H9 (cell line): ENCODE measurements around the gene MLKL. TPM values are rescaled to one million over a fixed set of nuclear protein-coding genes. Genes with fewer than 3 reads are reported as not detected.

Experiments used
- DNase-seq: peaks from one replicate; pipeline ENCODE4 v3.0.0-alpha.2; 2017
- H2AFZ ChIP-seq: one replicate; pipeline ENCODE4 v1.6.1; 2013; ENCODE audit warnings: mild to moderate bottlenecking, low read length, control low read depth, moderate library complexity
- H2AK5ac ChIP-seq: 2 replicates; pipeline ENCODE4 v1.6.1; 2013; ENCODE audit warnings: low read length, control low read depth, mixed read lengths; ENCODE audit not compliant: insufficient read length
- H2BK120ac ChIP-seq: one replicate; pipeline ENCODE4 v1.6.1; 2013; ENCODE audit warnings: low read depth, mild to moderate bottlenecking, low read length, control low read depth, inconsistent platforms; ENCODE audit not compliant: poor library complexity, severe bottlenecking
- H2BK12ac ChIP-seq: 2 replicates; pipeline ENCODE4 v1.6.1; 2013; ENCODE audit warnings: low read length, control low read depth, mixed read lengths, low read depth; ENCODE audit not compliant: insufficient read length
- H2BK15ac ChIP-seq: 2 replicates; pipeline ENCODE4 v1.6.1; 2013; ENCODE audit warnings: low read depth, low read length, control low read depth
- H2BK20ac ChIP-seq: one replicate; pipeline ENCODE4 v1.6.1; 2013; ENCODE audit warnings: low read depth, mild to moderate bottlenecking, low read length, control low read depth, inconsistent platforms; ENCODE audit not compliant: poor library complexity, severe bottlenecking
- H2BK5ac ChIP-seq: 2 replicates; pipeline ENCODE4 v1.6.1; 2013; ENCODE audit warnings: low read length, control low read depth, mixed read lengths; ENCODE audit not compliant: insufficient read length
- H3K14ac ChIP-seq: 2 replicates; pipeline ENCODE4 v1.6.1; 2013; ENCODE audit warnings: low read length, control low read depth; ENCODE audit not compliant: insufficient read depth
- H3K18ac ChIP-seq: 2 replicates; pipeline ENCODE4 v1.6.1; 2013; ENCODE audit warnings: low read depth, mild to moderate bottlenecking, mixed read lengths, low read length, control low read depth; ENCODE audit not compliant: insufficient read length
- H3K23ac ChIP-seq: 2 replicates; pipeline ENCODE4 v1.6.1; 2013; ENCODE audit warnings: low read length, control low read depth, mixed read lengths, low read depth; ENCODE audit not compliant: insufficient read length
- H3K23me2 ChIP-seq: 2 replicates; pipeline ENCODE4 v1.6.1; 2013; ENCODE audit warnings: low read depth, mild to moderate bottlenecking, mixed read lengths, low read length, control low read depth; ENCODE audit not compliant: insufficient read length, poor library complexity, severe bottlenecking
- H3K27ac ChIP-seq: 2 replicates; pipeline ENCODE4 v1.5.1; 2013; ENCODE audit warnings: low read length, control low read depth, mixed read lengths, low read depth; ENCODE audit not compliant: insufficient read length
- H3K27me3 ChIP-seq: 2 replicates; pipeline ENCODE4 v1.6.1; 2013; ENCODE audit warnings: low read length, control low read depth, inconsistent platforms; ENCODE audit not compliant: insufficient read depth
- H3K4ac ChIP-seq: 2 replicates; pipeline ENCODE4 v1.6.1; 2013; ENCODE audit warnings: low read depth, mild to moderate bottlenecking, control low read depth, inconsistent platforms, low read length, moderate library complexity
- H3K4me1 ChIP-seq: 2 replicates; pipeline ENCODE4 v1.6.1; 2013; ENCODE audit warnings: low read length, control low read depth, inconsistent platforms; ENCODE audit not compliant: insufficient read depth
- H3K4me2 ChIP-seq: 2 replicates; pipeline ENCODE4 v1.6.1; 2013; ENCODE audit warnings: low read length, control low read depth, mixed read lengths; ENCODE audit not compliant: insufficient read length, insufficient read depth
- H3K56ac ChIP-seq: 2 replicates; pipeline ENCODE4 v1.6.1; 2013; ENCODE audit warnings: low read depth, mild to moderate bottlenecking, mixed read lengths, low read length, control low read depth; ENCODE audit not compliant: insufficient read length
- H3K79me1 ChIP-seq: 2 replicates; pipeline ENCODE4 v1.6.1; 2013; ENCODE audit warnings: low read depth, mild to moderate bottlenecking, moderate library complexity, low read length, control low read depth, inconsistent platforms; ENCODE audit not compliant: insufficient read depth, poor library complexity, severe bottlenecking
- H3K79me2 ChIP-seq: 2 replicates; pipeline ENCODE4 v1.6.1; 2013; ENCODE audit warnings: low read length, control low read depth, inconsistent platforms; ENCODE audit not compliant: insufficient read depth
- H3K9ac ChIP-seq: 2 replicates; pipeline ENCODE4 v1.6.1; 2013; ENCODE audit warnings: low read length, control low read depth, mixed read lengths; ENCODE audit not compliant: insufficient read length; ENCODE audit errors: extremely low read depth
- H3K9me3 ChIP-seq: one replicate; pipeline ENCODE4 v1.6.1; 2013; ENCODE audit warnings: low read depth, low read length, inconsistent platforms; ENCODE audit not compliant: control insufficient read depth
- H3T11ph ChIP-seq: one replicate; pipeline ENCODE4 v1.6.1; 2013; ENCODE audit warnings: mild to moderate bottlenecking, low read length, control low read depth, inconsistent platforms
- H4K20me1 ChIP-seq: one replicate; pipeline ENCODE4 v1.6.1; 2013; ENCODE audit not compliant: control insufficient read depth, insufficient read length, insufficient read depth
- H4K5ac ChIP-seq: 2 replicates; pipeline ENCODE4 v1.6.1; 2013; ENCODE audit warnings: low read depth, mild to moderate bottlenecking, mixed read lengths, low read length, control low read depth; ENCODE audit not compliant: insufficient read length
- H4K8ac ChIP-seq: replicated peaks from 2 replicates; pipeline ENCODE4 v1.6.1; 2013; ENCODE audit warnings: low read length, control low read depth, mixed read lengths, low read depth; ENCODE audit not compliant: insufficient read length
- H4K91ac ChIP-seq: 2 replicates; pipeline ENCODE4 v1.6.1; 2013; ENCODE audit warnings: low read depth, mild to moderate bottlenecking, moderate library complexity, mixed read lengths, low read length, control low read depth; ENCODE audit not compliant: insufficient read length
- H3K27ac Mint-ChIP-seq, 3 experiments: 2 replicates in 2 of 3; 3 replicates in 1 of 3; pipeline ENCODE4 v1.8.0; 2020 to 2021; ENCODE audit warnings: mixed read lengths in 3 of 3, mild to moderate bottlenecking in 1 of 3, moderate library complexity in 1 of 3
- H3K27me3 Mint-ChIP-seq: 2 replicates; pipeline ENCODE4 v1.8.0; 2021; ENCODE audit warnings: low read depth, mild to moderate bottlenecking, moderate library complexity, mixed read lengths
- H3K36me3 Mint-ChIP-seq, 3 experiments: 2 replicates in 2 of 3; 3 replicates in 1 of 3; pipeline ENCODE4 v1.8.0; 2020 to 2021; ENCODE audit warnings: low read depth in 3 of 3, mixed read lengths in 3 of 3; ENCODE audit not compliant: insufficient read depth in 1 of 3
- H3K4me1 Mint-ChIP-seq, 2 experiments: 2 replicates each; pipeline ENCODE4 v1.8.0; 2020; ENCODE audit warnings: mixed read lengths in 2 of 2
- H3K4me3 Mint-ChIP-seq, 2 experiments: 2 replicates in 1 of 2; 3 replicates in 1 of 2; pipeline ENCODE4 v1.8.0; 2020 to 2021; ENCODE audit warnings: mild to moderate bottlenecking in 2 of 2, mixed read lengths in 2 of 2, moderate library complexity in 1 of 2
- H3K9me3 Mint-ChIP-seq, 2 experiments: 2 replicates in 1 of 2; 3 replicates in 1 of 2; pipeline ENCODE4 v1.8.0; 2020; ENCODE audit warnings: mild to moderate bottlenecking in 2 of 2, mixed read lengths in 2 of 2, moderate library complexity in 1 of 2
- WGBS: extraction: QIAGEN DNeasy Blood & Tissue Kit; methylation state at CpG from one replicate; pipeline ENCODE4 v1.1.7; 2013; ENCODE audit warnings: missing lambda C conversion rate, low lambda C conversion rate, mixed read lengths; ENCODE audit not compliant: insufficient read length; ENCODE audit errors: extremely low coverage; 5-methylcytosine and 5-hydroxymethylcytosine counted together
- total RNA-seq: library from RNA; stranded (reverse); gene quantifications from 2 replicates; pipeline ENCODE4 v1.2.1, GENCODE V29; 2021
- TF ChIP-seq, protein P1 (sequence below): fragments of 200-600 bp; sonication (generic); conservative IDR thresholded peaks from 3 replicates; pipeline ENCODE4 v1.8.0; 2021; ENCODE audit warnings: antibody characterized with exemption, mild to moderate bottlenecking

MLKL gene
- total RNA-seq, 1 experiment from 2014 or later: 0.37 TPM

DNA sequence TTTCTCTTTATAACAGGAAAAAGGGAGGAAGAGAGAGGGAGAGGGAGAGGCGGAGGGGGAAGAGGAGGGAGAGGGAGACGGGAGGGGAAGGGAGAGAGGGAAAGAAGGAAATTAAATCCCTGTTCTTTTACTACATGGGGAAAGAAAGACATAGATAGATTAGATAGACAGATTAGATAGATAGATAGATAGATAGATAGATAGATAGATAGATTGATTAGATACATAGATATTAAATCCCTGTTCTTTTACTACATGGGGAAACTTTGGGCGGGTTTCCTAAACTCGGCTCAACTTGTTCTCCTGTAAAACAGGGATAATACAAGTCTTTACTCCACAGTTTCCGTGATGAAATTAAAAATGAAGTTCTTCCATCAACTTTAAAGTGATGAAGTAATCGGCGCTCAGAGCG, 34.6 kb downstream of the MLKL start:
- H3K56ac ChIP-seq: no peak overlapping the region
- H2BK15ac ChIP-seq: no peak overlapping the region
- H2AK5ac ChIP-seq: no peak overlapping the region
- no peaks in the 10 kb centered on the region; the same call in none of the 2 replicates for H3K27me3 Mint-ChIP-seq
- DNase-seq: no peak
- H4K5ac ChIP-seq: no peak overlapping the region
- peaks cover 12% of the 10 kb centered on the region for H3K23me2 ChIP-seq
- H4K8ac ChIP-seq: no peak overlapping the region
- H3K27ac ChIP-seq: no peak overlapping the region
- H3K9me3 ChIP-seq: no peaks in the 10 kb centered on the region
- H2BK12ac ChIP-seq: no peak overlapping the region
- no CpG with 5 or more reads among the region's 8 CpGs for WGBS
- H3K4ac ChIP-seq: no peak overlapping the region
- peaks cover 30 to 50% (median 48%) of the 10 kb centered on the region in 3 experiments for H3K36me3 Mint-ChIP-seq
- no peak overlapping the region for H3K23ac ChIP-seq
- peak overlapping the region; percentile 94 for H3K14ac ChIP-seq
- peaks cover 5 to 11% of the 10 kb centered on the region in 2 experiments; a peak in 3 of 5 replicates for H3K9me3 Mint-ChIP-seq
- H3K27ac Mint-ChIP-seq: peak overlapping the region in 1 of 3 experiments; percentile 87; a peak in 1 of 7 replicates
- no peak overlapping the region for H2BK5ac ChIP-seq
- H3K18ac ChIP-seq: no peak overlapping the region
- peaks cover 12 to 21% of the 10 kb centered on the region in 2 experiments for H3K4me1 Mint-ChIP-seq
- H3K4me3 Mint-ChIP-seq: peak overlapping the region; percentile 89 to 96
- peak overlapping the region; percentile 96 for H3K9ac ChIP-seq
- H3K79me1 ChIP-seq: no peaks in the 10 kb centered on the region
- H3K27me3 ChIP-seq: no peaks in the 10 kb centered on the region
- H3T11ph ChIP-seq: no peak overlapping the region
- peaks cover 18% of the 10 kb centered on the region; the same call in 1 of the 2 replicates for H3K79me2 ChIP-seq
- no peak overlapping the region for H4K91ac ChIP-seq
- no peak overlapping the region for H2BK20ac ChIP-seq
- H2AFZ ChIP-seq: no peak overlapping the region
- no peaks in the 10 kb centered on the region; the same call in 1 of the 2 replicates for H3K4me1 ChIP-seq
- peak overlapping the region; percentile 42 for H3K4me2 ChIP-seq
- H2BK120ac ChIP-seq: no peak overlapping the region
- no peaks in the 10 kb centered on the region for H4K20me1 ChIP-seq
- TF ChIP-seq, protein P1, sequence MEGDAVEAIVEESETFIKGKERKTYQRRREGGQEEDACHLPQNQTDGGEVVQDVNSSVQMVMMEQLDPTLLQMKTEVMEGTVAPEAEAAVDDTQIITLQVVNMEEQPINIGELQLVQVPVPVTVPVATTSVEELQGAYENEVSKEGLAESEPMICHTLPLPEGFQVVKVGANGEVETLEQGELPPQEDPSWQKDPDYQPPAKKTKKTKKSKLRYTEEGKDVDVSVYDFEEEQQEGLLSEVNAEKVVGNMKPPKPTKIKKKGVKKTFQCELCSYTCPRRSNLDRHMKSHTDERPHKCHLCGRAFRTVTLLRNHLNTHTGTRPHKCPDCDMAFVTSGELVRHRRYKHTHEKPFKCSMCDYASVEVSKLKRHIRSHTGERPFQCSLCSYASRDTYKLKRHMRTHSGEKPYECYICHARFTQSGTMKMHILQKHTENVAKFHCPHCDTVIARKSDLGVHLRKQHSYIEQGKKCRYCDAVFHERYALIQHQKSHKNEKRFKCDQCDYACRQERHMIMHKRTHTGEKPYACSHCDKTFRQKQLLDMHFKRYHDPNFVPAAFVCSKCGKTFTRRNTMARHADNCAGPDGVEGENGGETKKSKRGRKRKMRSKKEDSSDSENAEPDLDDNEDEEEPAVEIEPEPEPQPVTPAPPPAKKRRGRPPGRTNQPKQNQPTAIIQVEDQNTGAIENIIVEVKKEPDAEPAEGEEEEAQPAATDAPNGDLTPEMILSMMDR: no peak
